GM21447 (cell line): ENCODE results near the gene SPDYE8.
"Not testable (repeated sequence)": the region's sequence is repeated elsewhere in the genome, so short reads cannot be mapped to it uniquely, and the experiment has no call there.

Source experiments
- ATAC-seq: cut with Tn5 transposase; IDR thresholded peaks from one replicate; pipeline ENCODE4 v1.9.1; 2021; ENCODE audit not compliant: unreplicated experiment

Gene SPDYE8

GRCh38 chr7:73029666-73030065 lies at the start of gene SPDYE8:
SPDYE8 (minus strand) TSS chr7:73029766; CDS start chr7:73027966, 1,800 bp downstream.
- ATAC-seq = not testable (repeated sequence)

DNA sequence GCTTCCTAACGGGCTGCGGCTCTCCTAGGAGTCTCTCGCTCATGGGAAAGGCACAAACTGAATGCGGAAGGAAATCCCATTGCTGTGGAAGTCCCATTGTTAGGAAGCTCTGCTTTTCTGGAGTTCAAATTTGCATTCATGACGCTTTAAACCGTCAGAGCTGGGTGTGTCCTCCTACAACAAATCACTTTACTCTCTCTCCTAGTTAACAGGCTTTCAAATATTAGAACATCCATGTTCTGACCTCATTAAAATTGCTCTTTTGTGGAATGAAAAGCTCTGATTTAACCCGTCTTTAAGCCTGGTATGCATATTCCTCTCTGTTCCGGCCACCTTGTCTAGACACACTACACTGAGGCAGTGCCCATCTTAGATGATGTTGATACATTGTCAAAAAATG lies 28.2 kb upstream of the SPDYE8 start, which contains the start of gene SPDYE11:
TSS of gene SPDYE11 (minus strand) at position 101 of the 400 bp plus-strand sequence. CDS start 1,800 bp downstream, outside the sequence.
- not testable (repeated sequence) for ATAC-seq

GRCh38 chr7:73006491-73006890 lies 23.1 kb downstream of the SPDYE8 start:
- ATAC-seq = not testable (repeated sequence)

DNA sequence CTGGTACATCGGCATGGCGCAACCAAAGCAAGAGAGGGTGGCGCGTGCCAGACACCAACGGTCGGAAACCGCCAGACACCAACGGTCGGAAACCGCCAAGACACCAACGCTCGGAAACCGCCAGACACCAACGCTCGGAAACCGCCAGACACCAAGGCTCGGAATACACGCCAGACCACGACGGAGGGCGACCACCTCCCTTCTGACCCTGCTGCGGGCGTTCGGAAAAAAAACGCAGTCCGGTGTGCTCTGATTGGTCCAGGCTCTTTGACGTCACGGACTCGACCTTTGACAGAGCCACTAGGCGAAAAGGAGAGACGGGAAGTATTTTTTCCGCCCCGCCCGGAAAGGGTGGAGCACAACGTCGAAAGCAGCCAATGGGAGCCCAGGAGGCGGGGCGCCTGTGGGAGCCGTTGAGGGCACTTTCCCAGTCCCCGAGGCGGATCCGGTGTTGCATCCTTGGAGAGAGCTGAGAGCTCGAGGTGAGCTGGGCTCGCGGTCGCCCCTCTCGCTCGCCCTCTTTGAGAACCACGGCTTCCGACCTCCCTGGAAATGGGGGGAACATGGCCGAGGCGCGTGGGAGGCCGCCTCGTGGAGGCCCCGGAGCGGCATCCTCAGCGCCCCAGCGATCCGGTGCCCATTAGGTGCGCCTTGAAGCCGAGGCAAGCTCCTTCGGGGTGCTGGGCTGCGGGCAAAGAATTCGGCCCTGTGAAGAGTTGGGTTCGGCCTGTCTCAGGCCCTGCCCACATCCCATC lies 23.7 kb downstream of the SPDYE8 start:
- ATAC-seq = peak; percentile 83

DNA sequence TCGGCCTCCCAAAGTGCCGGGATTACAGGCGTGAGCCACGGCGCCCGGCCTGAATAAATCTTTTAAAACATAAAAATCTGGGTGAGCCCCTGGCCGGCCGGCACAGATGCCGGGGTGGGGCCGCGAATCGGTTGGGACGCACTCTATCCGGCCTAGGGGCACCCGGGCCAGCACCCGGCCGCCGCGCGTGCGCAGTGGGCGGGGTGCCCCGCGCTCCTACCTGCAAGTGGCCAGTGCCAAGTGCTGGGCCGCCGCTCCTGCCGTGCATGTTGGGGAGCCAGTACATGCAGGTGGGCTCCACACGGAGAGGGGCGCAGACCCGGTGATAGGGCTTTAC lies 24.2 kb downstream of the SPDYE8 start:
- ATAC-seq = peak; percentile 83

DNA sequence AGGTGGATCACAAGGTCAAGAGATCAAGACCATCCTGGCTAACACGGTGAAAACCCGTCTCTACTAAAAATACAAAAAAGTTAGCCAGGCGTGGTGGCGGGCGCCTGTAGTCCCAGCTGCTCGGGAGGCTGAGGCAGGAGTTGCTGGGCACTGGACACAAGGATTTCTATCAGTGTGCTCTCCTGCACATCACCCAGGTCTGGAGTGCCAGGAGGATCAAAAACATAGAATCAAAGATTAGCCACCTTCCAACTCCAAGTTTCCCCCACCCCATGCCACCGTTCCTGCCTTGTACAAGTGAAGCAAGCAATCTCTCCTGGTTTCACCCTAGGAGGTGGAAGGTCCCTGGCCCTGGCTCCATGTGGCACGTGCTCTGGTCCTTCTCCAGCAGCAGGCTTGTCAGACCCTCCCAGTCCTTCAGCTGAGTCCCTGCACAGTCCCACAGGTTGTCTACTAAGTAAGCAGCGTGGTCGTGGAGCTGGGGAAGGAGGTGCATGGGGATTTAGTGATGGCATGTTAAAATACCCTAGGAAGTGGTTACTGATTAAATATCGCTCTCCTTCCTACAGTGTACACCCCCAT lies 31.6 kb downstream of the SPDYE8 start:
- ATAC-seq = not testable (repeated sequence)

- ATAC-seq = not testable (repeated sequence)
Observed at GRCh38 chr7:72997447-72997846, 32.1 kb downstream of the SPDYE8 start.

DNA sequence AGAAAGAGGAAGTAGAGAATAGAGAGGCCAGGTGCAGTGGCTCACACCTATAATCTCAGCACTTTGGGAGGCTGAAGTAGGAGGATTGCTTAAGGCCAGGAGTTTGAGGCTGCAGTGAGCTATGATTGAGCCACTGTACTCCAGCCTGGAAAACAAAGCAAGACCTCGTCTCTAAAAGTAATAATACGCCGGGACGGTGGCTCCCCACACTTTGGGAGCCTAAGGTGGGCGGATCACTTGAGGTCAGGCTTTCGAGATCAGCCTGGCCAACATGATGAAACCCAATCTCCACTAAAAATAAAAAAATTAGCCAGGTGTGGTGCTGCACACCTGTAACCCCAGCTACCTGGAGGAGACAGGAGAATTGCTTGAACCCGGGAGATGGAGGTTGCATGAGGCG lies 34.1 kb downstream of the SPDYE8 start:
- not testable (repeated sequence) for ATAC-seq

GRCh38 chr7:72990146-72990913 lies 39.2 kb downstream of the SPDYE8 start:
- not testable (repeated sequence) for ATAC-seq

- not testable (repeated sequence) for ATAC-seq
Observed at GRCh38 chr7:72982084-72982483, 47.5 kb downstream of the SPDYE8 start.

DNA sequence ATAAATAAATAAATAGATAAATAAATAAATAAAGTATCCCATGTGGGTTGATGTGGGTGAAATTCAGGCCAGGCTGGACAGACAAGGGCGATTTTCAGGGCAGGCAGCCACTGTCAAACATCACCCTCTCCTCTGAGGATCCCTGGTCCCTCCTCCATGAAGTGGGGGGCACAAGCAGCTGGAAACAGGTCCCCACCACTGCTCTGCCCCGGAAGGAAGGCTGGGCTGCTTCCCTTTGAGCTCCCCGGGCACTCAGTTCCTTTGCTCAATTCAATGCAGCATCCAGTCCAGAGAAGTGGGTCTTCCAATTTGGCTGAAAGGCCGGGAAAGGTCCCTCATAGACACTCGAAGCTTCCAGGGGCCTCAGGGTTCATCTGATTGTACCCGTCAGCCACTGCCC lies 49.2 kb downstream of the SPDYE8 start:
- ATAC-seq = not testable (repeated sequence)

GRCh38 chr7:72976434-72976833 lies 53.1 kb downstream of the SPDYE8 start:
- not testable (repeated sequence) for ATAC-seq

GRCh38 chr7:72975656-72976286 lies 53.8 kb downstream of the SPDYE8 start:
- ATAC-seq = not testable (repeated sequence)

DNA sequence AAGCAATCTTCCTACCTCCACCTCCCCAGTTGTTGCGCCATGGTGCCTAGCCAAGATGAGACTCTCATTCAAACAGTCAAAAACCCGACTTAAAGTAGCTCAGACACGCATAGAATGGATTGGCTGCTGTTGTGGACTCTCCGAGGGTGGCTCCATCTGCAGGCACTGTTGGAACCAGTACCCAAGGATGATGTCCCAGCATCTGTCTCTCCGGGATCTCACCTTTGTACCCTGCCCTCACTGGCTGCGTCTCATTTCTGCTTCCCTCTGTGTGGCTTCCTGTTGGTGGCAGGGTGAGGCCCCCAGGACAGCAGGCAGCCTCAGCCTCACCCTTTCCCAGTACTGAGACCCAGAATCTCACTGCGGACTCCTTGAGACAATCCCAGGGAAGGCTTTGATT lies 54.8 kb downstream of the SPDYE8 start:
- not testable (repeated sequence) for ATAC-seq

- not testable (repeated sequence) for ATAC-seq
Observed at GRCh38 chr7:72971505-72971904, 58.1 kb downstream of the SPDYE8 start.
